Activated CD8-positive, alpha-beta memory T cell treated with anti-CD3 and anti-CD28 coated beads, Interleukin-2, amount 50 U/mL, for 24 hours (primary cell): ENCODE measurements around the gene RASA2.

Source experiments
- DNase-seq: peaks from one replicate; pipeline ENCODE4 v3.0.0-alpha.2; 2020; ENCODE audit errors: extremely low read depth

Gene RASA2

GRCh38 chr3:141643391-141643790 lies 156.6 kb downstream of the RASA2 start:
- no peak for DNase-seq

- DNase-seq: no peak
These were observed 157.0 kb downstream of the RASA2 start for GRCh38 chr3:141643796-141644195.

- DNase-seq: peak; percentile 24
These were observed 158.1 kb downstream of the RASA2 start for GRCh38 chr3:141644931-141645330.

GRCh38 chr3:141646760-141647561 lies 160.1 kb downstream of the RASA2 start:
- no peak for DNase-seq

- DNase-seq: no peak
These were observed 160.7 kb downstream of the RASA2 start for GRCh38 chr3:141647562-141647915.

- DNase-seq: no peak
These were observed 161.5 kb downstream of the RASA2 start for GRCh38 chr3:141648055-141648910.

GRCh38 chr3:141649871-141650270 lies 163.0 kb downstream of the RASA2 start:
- DNase-seq: no peak

- no peak for DNase-seq
These were observed 164.0 kb downstream of the RASA2 start for GRCh38 chr3:141650783-141651182.

GRCh38 chr3:141651409-141651808 lies 164.6 kb downstream of the RASA2 start:
- no peak for DNase-seq

GRCh38 chr3:141652349-141652748 lies 165.5 kb downstream of the RASA2 start:
- no peak for DNase-seq

GRCh38 chr3:141653847-141654246 lies 167.0 kb downstream of the RASA2 start:
- no peak for DNase-seq

- DNase-seq: no peak
These were observed 169.0 kb downstream of the RASA2 start for GRCh38 chr3:141655801-141656200.

GRCh38 chr3:141656771-141657170 lies 169.9 kb downstream of the RASA2 start:
- no peak for DNase-seq

GRCh38 chr3:141657516-141657915 lies 170.7 kb downstream of the RASA2 start:
- no peak for DNase-seq

GRCh38 chr3:141659821-141660613 lies 173.2 kb downstream of the RASA2 start:
- DNase-seq: no peak

- no peak for DNase-seq
These were observed 173.8 kb downstream of the RASA2 start for GRCh38 chr3:141660614-141660947.

GRCh38 chr3:141661229-141662196 lies 174.7 kb downstream of the RASA2 start:
- no peak for DNase-seq

- DNase-seq: no peak
These were observed 177.2 kb downstream of the RASA2 start for GRCh38 chr3:141663993-141664392.
